SK-N-SH treated with all-trans-retinoic acid at 6 μM for 48 hours (cell line): ENCODE data around the gene ZNF446.

Source experiments
- ATAC-seq: fragments of 200-7000 bp; cut with Tn5 transposase; 3 replicates; pipeline ENCODE4 v1.9.1; 2020; ENCODE audit warnings: mild to moderate bottlenecking, moderate library complexity
- CREB5 ChIP-seq: fragments of 250-450 bp; sonication (Bioruptor Pico); IDR thresholded peaks from 2 replicates; pipeline ENCODE4 v1.5.1; 2020; ENCODE audit warnings: low read depth, mild to moderate bottlenecking, moderate library complexity
- CSDC2 ChIP-seq: fragments of 250-450 bp; sonication (Bioruptor Pico); IDR thresholded peaks from 2 replicates; pipeline ENCODE4 v1.5.0; 2020; ENCODE audit warnings: mild to moderate bottlenecking, moderate library complexity
- GLIS3 ChIP-seq: fragments of 250-450 bp; sonication (Bioruptor Pico); IDR thresholded peaks from 2 replicates; pipeline ENCODE4 v1.5.0; 2020; ENCODE audit warnings: mild to moderate bottlenecking, moderate library complexity
- ISL1 ChIP-seq: fragments of 250-450 bp; sonication (Bioruptor Pico); IDR thresholded peaks from 2 replicates; pipeline ENCODE4 v2.1.2; 2022; ENCODE audit warnings: mild to moderate bottlenecking, moderate library complexity
- OSR1 ChIP-seq: fragments of 250-450 bp; sonication (Bioruptor Pico); IDR thresholded peaks from 2 replicates; pipeline ENCODE4 v1.8.0; 2022; ENCODE audit warnings: moderate library complexity, mild to moderate bottlenecking, inconsistent platforms
- PATZ1 ChIP-seq: fragments of 250-450 bp; sonication (Bioruptor Pico); IDR thresholded peaks from 2 replicates; pipeline ENCODE4 v1.8.0; 2020; ENCODE audit warnings: mild to moderate bottlenecking, moderate library complexity, borderline replicate concordance
- POU6F1 ChIP-seq: fragments of 250-450 bp; sonication (Bioruptor Pico); IDR thresholded peaks from 2 replicates; pipeline ENCODE4 v1.8.0; 2021; ENCODE audit warnings: low read depth, mild to moderate bottlenecking, moderate library complexity, borderline replicate concordance
- PPARA ChIP-seq: fragments of 250-450 bp; sonication (Bioruptor Pico); IDR thresholded peaks from 2 replicates; pipeline ENCODE4 v1.5.0; 2020; ENCODE audit warnings: mild to moderate bottlenecking, borderline replicate concordance
- RARB ChIP-seq: fragments of 250-450 bp; sonication (Bioruptor Pico); IDR thresholded peaks from 2 replicates; pipeline ENCODE4 v1.8.0; 2021; ENCODE audit warnings: mild to moderate bottlenecking, moderate library complexity
- TCF4 ChIP-seq: fragments of 250-450 bp; sonication (Bioruptor Pico); IDR thresholded peaks from 2 replicates; pipeline ENCODE4 v1.8.0; 2021; ENCODE audit warnings: mild to moderate bottlenecking, moderate library complexity, borderline replicate concordance
- TSHZ2 ChIP-seq: fragments of 250-450 bp; sonication (Bioruptor Pico); IDR thresholded peaks from 2 replicates; pipeline ENCODE4 v1.5.0; 2020; ENCODE audit warnings: mild to moderate bottlenecking, moderate library complexity
- ZC3H10 ChIP-seq: fragments of 250-450 bp; sonication (Bioruptor Pico); IDR thresholded peaks from 2 replicates; pipeline ENCODE4 v1.5.1; 2021; ENCODE audit warnings: mild to moderate bottlenecking, moderate library complexity
- ZFP3 ChIP-seq: fragments of 250-450 bp; sonication (Bioruptor Pico); IDR thresholded peaks from 2 replicates; pipeline ENCODE4 v1.5.0; 2020; ENCODE audit warnings: mild to moderate bottlenecking, moderate library complexity
- ZFP30 ChIP-seq: fragments of 450-650 bp; formaldehyde crosslinking; IDR thresholded peaks from 2 replicates; pipeline ENCODE4 v1.5.0; 2022; ENCODE audit warnings: mild to moderate bottlenecking, moderate library complexity
- ZNF565 ChIP-seq: fragments of 450-650 bp; formaldehyde crosslinking; conservative IDR thresholded peaks from 2 replicates; pipeline ENCODE4 v1.5.0; 2020; ENCODE audit warnings: low read depth, mild to moderate bottlenecking, moderate library complexity
- ZNF70 ChIP-seq: fragments of 450-650 bp; formaldehyde crosslinking; IDR thresholded peaks from 2 replicates; pipeline ENCODE4 v1.5.0; 2020; ENCODE audit warnings: mild to moderate bottlenecking, moderate library complexity
- ZNF8 ChIP-seq: fragments of 450-650 bp; formaldehyde crosslinking; IDR thresholded peaks from 2 replicates; pipeline ENCODE4 v1.5.0; 2020; ENCODE audit warnings: mild to moderate bottlenecking, moderate library complexity

The ZNF446 gene

GRCh38 chr19:58460039-58460438, 16.1 kb upstream of the ZNF446 start (continued):
- no peak for TF ChIP-seq TSHZ2 (CRISPR knock-in tag)
- TF ChIP-seq GLIS3 (CRISPR knock-in tag), result no peak
- TF ChIP-seq RARB (CRISPR knock-in tag), result no peak
- TF ChIP-seq ZNF8 (CRISPR knock-in tag), result no peak
- TF ChIP-seq CREB5 (CRISPR knock-in tag), result no peak

- peak; percentile 44 for ATAC-seq
- TF ChIP-seq ISL1 (CRISPR knock-in tag) (no peak), CSDC2 (CRISPR knock-in tag) (no peak), TCF4 (CRISPR knock-in tag) (no peak), RARB (CRISPR knock-in tag) (no peak), PPARA (CRISPR knock-in tag) (no peak), ZFP30 (CRISPR knock-in tag) (no peak), TSHZ2 (CRISPR knock-in tag) (no peak), PATZ1 (CRISPR knock-in tag) (no peak), ZFP3 (no peak), ZNF565 (CRISPR knock-in tag) (no peak), POU6F1 (CRISPR knock-in tag) (no peak), GLIS3 (CRISPR knock-in tag) (no peak; the same call in 1 of the 2 replicates), ZC3H10 (no peak), ZNF8 (CRISPR knock-in tag) (no peak), ZNF70 (CRISPR knock-in tag) (no peak)
Observed at GRCh38 chr19:58466089-58466759, 9.9 kb upstream of the ZNF446 start.

GRCh38 chr19:58466760-58467589, 9.2 kb upstream of the ZNF446 start, which contains the start of gene ZNF324:
Gene ZNF324, plus strand, starts transcription at chr19:58467080. Its CDS starts 2,106 bp downstream, at chr19:58469186.
- peak; percentile 94 for ATAC-seq
- TF ChIP-seq CSDC2 (CRISPR knock-in tag), result no peak
- TF ChIP-seq PATZ1 (CRISPR knock-in tag), result no peak
- TF ChIP-seq RARB (CRISPR knock-in tag), result no peak
- no peak for TF ChIP-seq ISL1 (CRISPR knock-in tag)
- no peak for TF ChIP-seq GLIS3 (CRISPR knock-in tag)
- no peak for TF ChIP-seq ZNF70 (CRISPR knock-in tag)
- no peak for TF ChIP-seq ZFP30 (CRISPR knock-in tag)
- TF ChIP-seq OSR1, result no peak
- no peak for TF ChIP-seq ZNF8 (CRISPR knock-in tag)
- no peak for TF ChIP-seq TSHZ2 (CRISPR knock-in tag)
